IPS DF 6.9 (cell line): Measurements from ENCODE around the gene THSD8.
"Not testable (repeated sequence)": the region's sequence is repeated elsewhere in the genome, so short reads cannot be mapped to it uniquely, and the experiment has no call there.

Source experiments
- DNase-seq: peaks from one replicate; pipeline ENCODE4 v3.0.0-alpha.2; 2013; ENCODE audit warnings: low read depth, low spot score
- H3K27ac ChIP-seq: one replicate; pipeline ENCODE4 v1.5.1; 2013; ENCODE audit warnings: low read length, control low read depth
- H3K27me3 ChIP-seq: 2 replicates; pipeline ENCODE4 v1.6.1; 2013; ENCODE audit warnings: mild to moderate bottlenecking, low read length; ENCODE audit not compliant: control insufficient read depth, insufficient read depth
- H3K36me3 ChIP-seq: 2 replicates; pipeline ENCODE4 v1.6.1; 2013; ENCODE audit warnings: low read length; ENCODE audit not compliant: control insufficient read depth, insufficient read depth
- H3K4me1 ChIP-seq: 2 replicates; pipeline ENCODE4 v1.6.1; 2013; ENCODE audit warnings: low read length; ENCODE audit not compliant: control insufficient read depth, insufficient read depth
- H3K4me3 ChIP-seq: 2 replicates; pipeline ENCODE4 v1.5.1; 2013; ENCODE audit warnings: mild to moderate bottlenecking, low read length
- H3K9me3 ChIP-seq: 2 replicates; pipeline ENCODE4 v1.6.1; 2013; ENCODE audit warnings: low read length, inconsistent platforms; ENCODE audit not compliant: control insufficient read depth, insufficient read depth
- WGBS: extraction: QIAGEN DNeasy Blood & Tissue Kit; methylation state at CpG from one replicate; pipeline ENCODE4 v1.1.7; 2013; ENCODE audit warnings: mixed read lengths, missing lambda C conversion rate; ENCODE audit not compliant: insufficient read length, insufficient coverage; 5-methylcytosine and 5-hydroxymethylcytosine counted together

Gene THSD8

DNA sequence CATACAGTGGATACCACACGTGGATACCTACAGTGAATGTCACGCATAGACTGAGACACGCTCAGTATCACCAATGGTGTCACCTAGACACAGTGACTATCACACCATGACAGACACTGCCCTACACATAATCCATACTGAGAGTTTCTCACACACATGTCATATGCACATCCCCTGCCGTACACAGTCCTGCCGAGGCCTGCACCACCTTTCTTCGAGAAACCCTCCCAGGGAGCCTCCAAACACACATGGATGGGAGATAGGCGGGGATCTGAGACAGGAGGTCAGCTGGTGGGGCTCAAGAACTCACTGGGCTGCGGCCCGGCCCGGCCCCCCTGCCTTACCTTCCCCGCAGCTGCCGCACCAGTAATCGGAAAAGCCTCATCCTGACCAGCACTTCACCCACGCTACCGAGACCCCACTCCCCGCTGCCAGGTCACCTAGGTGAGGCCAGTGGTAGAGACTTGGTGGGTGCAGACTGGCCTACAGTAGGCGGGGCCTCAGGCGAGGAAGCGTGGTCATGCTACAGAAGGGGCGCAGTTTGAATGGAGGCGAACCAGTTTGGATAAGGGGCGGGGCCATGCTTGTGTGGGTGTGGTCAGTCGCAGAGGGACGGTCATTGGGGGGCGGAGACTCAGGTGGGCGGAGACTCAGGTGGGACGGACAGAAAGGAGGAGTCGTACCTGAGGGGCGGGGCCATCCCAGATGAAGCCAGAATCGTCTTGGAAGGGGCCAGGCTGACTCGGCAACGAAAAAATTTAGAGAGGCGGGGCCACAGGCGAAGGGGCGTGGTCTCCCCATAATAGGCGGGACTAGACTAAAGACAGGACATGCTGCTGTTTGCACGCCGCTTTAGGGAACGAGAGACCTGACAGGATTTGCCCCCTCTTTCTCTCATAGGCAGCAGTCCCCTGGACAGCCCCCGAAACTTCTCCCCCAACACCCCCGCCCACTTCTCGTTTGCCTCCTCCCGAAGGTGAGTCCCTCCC lies 38.5 kb downstream of the THSD8 start:
- peak; percentile 88 for DNase-seq
- Histone ChIP-seq H3K27ac (no peak overlapping the region), H3K36me3 (no peaks in the 10 kb centered on the region), H3K9me3 (no peaks in the 10 kb centered on the region), H3K27me3 (no peaks in the 10 kb centered on the region), H3K4me1 (no peaks in the 10 kb centered on the region; the same call in 1 of the 2 replicates), H3K4me3 (peak overlapping the region; percentile 31; the same call in 1 of the 2 replicates)
- no CpG with 5 or more reads among the region's 43 CpGs for WGBS

- H3K9me3 ChIP-seq, result no peaks in the 10 kb centered on the region
- DNase-seq, result peak; percentile 94
- H3K27ac ChIP-seq, result no peak overlapping the region
- H3K4me3 ChIP-seq, result peak overlapping the region; percentile 31; the same call in 1 of the 2 replicates
- WGBS, result no CpG with 5 or more reads among the region's 29 CpGs
- H3K4me1 ChIP-seq, result no peaks in the 10 kb centered on the region; the same call in 1 of the 2 replicates
- H3K27me3 ChIP-seq, result no peaks in the 10 kb centered on the region
- no peaks in the 10 kb centered on the region for H3K36me3 ChIP-seq
Observed at GRCh38 chr19:12841094-12841493, 39.2 kb downstream of the THSD8 start.

DNA sequence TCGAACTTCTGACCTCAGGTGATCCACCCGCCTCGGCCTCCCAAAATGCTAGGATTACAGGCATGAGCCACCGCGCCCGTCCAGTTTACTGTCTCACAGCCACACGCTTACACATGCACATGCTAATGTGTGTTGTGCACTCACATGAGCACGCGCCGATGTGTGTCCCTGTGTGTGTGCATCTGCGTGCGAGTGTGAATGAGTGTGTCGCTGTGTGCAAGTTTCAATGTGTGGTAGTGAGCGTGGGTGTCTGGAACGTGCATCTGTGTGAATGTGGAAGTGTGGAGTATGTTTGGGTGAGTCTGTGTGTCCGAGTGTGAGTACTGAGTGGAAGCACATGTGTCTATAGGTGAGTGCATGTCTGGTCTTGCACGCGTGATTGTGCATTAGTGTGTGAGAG lies 40.6 kb downstream of the THSD8 start:
- H3K27ac ChIP-seq, result no peak overlapping the region
- 100% methylated on average over 3 of the region's 18 CpGs for WGBS
- no peaks in the 10 kb centered on the region for H3K36me3 ChIP-seq
- H3K9me3 ChIP-seq, result no peaks in the 10 kb centered on the region
- H3K27me3 ChIP-seq, result no peaks in the 10 kb centered on the region
- H3K4me1 ChIP-seq, result no peaks in the 10 kb centered on the region; the same call in 1 of the 2 replicates
- DNase-seq, result no peak
- no peak overlapping the region for H3K4me3 ChIP-seq

DNA sequence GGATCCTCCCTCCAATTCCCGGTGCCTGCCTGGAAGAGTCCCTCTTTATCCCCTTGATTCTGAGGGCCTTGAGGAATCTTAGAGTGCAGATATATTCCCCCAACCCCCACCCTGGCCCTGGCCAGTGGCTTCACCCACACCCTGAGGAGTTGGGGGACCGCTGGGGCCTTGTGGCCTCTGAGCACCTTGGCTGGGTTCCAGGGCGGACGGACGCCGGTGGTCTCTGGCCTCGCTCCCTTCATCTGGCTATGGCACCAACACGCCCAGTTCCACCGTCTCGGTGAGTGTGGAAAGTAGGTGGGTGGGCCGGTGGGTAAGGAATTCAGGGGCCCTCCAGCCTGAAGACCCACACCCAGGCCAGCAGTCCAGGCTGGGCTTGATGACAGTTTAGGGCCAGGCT lies 41.5 kb downstream of the THSD8 start:
- Histone ChIP-seq H3K36me3 (no peaks in the 10 kb centered on the region), H3K9me3 (no peaks in the 10 kb centered on the region), H3K4me1 (peaks cover 2% of the 10 kb centered on the region; the same call in 1 of the 2 replicates), H3K4me3 (no peak overlapping the region), H3K27me3 (no peaks in the 10 kb centered on the region), H3K27ac (no peak overlapping the region)
- WGBS, result no CpG with 5 or more reads among the region's 11 CpGs
- DNase-seq, result no peak

DNA sequence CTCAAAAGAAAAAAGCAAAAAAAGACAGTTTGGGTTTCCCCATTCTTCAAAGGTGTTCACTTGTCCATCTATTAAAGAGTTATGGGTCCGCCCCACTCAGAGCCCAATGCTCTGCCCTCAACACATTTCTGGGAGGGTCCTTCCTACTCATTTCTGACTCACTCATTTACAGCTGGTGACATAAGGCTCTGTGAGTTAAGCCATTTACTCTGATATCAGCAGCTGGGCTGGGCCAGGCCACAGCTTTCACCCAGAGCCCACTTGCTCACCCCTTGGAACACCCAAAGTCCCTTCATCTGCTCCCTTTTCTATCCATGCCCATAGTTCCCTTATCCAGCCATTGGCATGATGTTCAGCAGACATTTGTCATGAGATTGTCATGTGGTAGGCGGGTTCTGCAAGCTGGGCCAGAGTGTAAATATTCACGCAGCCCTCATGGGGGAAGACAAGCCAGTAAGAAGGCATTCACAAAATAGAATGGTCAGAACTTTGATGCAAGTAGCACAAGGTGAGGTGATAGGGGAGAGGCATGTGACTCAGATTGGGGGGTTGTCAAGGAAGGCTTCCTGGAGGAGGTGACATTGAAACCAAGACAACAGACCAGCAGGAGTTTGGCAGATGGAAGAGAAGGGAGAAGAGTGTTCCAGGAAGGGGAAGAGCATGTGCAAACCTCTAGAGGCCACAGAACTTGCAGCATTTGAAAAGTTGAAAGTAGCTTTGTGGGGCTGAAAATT lies 42.3 kb downstream of the THSD8 start:
- no peaks in the 10 kb centered on the region for H3K27me3 ChIP-seq
- peaks cover 2% of the 10 kb centered on the region; the same call in 1 of the 2 replicates for H3K4me1 ChIP-seq
- DNase-seq, result no peak
- H3K4me3 ChIP-seq, result no peak overlapping the region
- H3K27ac ChIP-seq, result no peak overlapping the region
- no CpG with 5 or more reads among the region's 3 CpGs for WGBS
- H3K36me3 ChIP-seq, result no peaks in the 10 kb centered on the region
- H3K9me3 ChIP-seq, result no peaks in the 10 kb centered on the region

DNA sequence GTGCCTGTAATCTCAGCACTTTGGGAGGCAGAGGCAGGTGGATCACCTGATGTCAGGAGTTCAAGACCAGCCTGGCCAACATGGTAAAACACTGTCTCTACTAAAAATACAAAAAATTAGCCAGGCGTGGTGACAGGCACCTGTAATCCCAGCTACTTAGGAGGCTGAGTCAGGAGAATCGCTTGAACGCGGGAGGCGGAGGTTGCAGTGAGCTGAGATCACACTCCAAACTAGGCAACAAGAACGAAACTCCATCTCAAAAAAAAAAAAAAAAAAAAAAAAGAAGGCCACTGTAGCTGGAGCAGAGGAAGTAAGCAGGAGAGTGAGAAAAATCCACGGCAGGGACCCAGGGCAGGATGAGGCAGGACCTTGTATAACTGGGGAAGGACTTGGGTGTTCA lies 44.7 kb downstream of the THSD8 start:
- H3K27ac ChIP-seq, H3K4me3 ChIP-seq, DNase-seq, H3K36me3 ChIP-seq, H3K27me3 ChIP-seq, H3K4me1 ChIP-seq, H3K9me3 ChIP-seq: not testable (repeated sequence)
- WGBS, result no CpG with 5 or more reads among the region's 7 CpGs

DNA sequence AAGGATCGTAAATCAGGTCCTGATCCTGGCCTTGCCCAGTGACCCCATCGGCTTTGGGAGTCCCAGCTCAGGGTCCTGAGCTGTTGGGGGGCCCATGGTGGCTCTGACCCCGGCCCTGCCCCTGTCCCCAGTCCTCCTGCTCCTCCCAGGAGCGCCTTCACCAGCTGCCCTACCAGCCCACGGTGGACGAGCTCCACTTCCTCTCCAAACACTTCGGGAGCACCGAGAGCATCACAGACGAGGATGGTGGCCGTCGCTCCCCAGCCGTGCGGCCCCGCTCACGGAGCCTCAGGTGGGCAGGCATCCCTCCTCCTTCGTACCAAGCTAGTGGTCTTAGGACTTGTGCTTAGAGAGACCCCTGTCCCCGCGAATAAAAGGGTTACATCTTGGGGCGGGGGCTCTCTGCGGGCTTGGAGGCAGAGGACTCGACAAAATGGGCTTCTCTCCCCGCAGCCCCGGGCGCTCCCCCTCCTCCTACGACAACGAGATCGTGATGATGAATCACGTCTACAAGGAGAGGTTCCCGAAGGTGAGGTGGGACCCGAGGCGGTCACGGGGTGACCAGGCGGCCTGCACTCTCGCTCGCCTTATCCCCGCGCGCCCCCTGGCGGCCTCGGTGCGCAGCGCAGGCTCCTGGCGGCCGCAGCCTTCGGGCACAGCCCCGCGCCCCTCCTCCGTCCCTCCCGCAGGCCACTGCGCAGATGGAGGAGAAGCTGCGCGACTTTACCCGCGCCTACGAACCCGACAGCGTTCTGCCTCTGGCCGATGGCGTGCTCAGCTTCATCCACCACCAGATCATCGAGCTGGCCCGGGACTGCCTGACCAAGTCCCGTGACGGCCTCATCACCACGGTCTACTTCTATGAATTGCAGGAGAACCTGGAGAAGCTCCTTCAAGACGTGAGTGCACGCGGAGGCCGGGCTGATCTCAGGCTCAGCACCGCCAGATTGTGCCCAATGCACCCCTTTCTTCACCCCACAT lies 45.6 kb downstream of the THSD8 start:
- Histone ChIP-seq H3K4me1 (0 out of 2 replicates have a peak, but pooled peaks cover 2% of the 10 kb centered on the region), H3K9me3 (no peaks in the 10 kb centered on the region), H3K4me3 (no peak overlapping the region), H3K36me3 (peaks cover 4% of the 10 kb centered on the region; the same call in 1 of the 2 replicates), H3K27me3 (no peaks in the 10 kb centered on the region), H3K27ac (no peak overlapping the region)
- DNase-seq, result no peak
- no CpG with 5 or more reads among the region's 69 CpGs for WGBS
